GM19467 (cell line): ENCODE measurements around the gene SLC45A2.
"Not testable (repeated sequence)": the region's sequence is repeated elsewhere in the genome, so short reads cannot be mapped to it uniquely, and the experiment has no call there.

ENCODE experiments used
- ATAC-seq: cut with Tn5 transposase; IDR thresholded peaks from one replicate; pipeline ENCODE4 v1.9.1; 2021; ENCODE audit warnings: mild to moderate bottlenecking, moderate library complexity; ENCODE audit not compliant: unreplicated experiment

SLC45A2 gene

GRCh38 chr5:33931136-33931535 is 53.4 kb downstream of the SLC45A2 start:
- no peak for ATAC-seq

DNA sequence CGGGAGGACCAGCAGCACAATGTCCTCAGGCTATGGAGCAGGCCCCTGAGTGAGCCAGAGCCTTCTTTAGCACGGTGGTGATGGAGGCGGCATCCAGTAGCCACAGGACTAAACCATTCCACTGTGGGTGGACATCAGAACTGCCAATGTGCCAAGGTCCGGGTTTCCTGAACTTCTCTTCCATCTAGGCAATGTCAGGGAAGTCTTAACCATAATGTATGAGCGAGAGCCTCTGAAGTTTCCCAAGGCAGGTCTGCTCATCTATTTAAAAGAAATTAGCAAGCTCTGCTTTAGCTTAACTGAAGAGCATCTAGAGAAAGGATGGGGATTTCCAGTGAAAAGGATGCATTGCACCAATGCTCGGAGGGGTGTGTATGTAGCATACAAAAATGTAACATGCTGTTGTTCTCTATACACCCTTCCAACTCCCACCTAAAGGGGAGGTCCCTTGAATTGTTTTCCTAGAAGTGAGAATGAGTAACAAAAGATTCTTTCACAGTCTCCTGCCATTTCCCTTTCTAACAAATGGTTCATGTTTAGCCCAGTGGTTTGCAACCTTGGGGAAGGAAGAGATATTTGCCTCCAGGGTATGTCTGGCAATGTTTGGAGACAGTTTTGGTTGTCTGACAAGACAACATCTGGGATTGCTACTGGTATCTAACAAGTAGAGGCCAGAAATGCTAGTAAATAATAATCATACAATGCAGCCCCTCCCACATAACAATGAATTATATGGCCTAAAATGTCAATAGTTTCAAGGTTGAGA is 54.4 kb downstream of the SLC45A2 start:
- no peak for ATAC-seq

DNA sequence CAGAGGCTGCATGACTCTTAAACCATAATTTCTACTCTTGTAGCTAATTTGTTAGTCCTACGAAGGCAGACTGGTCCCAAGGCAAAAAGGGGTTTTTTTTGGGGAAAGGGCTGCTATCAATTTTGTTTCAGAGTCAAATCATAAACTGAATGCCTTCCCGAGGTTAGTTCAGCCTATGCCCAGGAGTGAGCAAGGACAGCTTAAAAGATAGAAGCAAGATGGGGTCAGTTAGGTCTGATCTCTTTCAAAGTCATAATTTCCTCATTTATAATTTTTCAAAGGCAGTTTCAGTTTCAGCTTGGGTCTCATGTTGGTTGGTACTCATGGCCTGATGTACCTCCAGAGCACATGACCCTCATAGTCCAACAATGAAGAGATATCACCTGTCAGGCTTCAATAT is 56.2 kb downstream of the SLC45A2 start:
- ATAC-seq, result no peak

DNA sequence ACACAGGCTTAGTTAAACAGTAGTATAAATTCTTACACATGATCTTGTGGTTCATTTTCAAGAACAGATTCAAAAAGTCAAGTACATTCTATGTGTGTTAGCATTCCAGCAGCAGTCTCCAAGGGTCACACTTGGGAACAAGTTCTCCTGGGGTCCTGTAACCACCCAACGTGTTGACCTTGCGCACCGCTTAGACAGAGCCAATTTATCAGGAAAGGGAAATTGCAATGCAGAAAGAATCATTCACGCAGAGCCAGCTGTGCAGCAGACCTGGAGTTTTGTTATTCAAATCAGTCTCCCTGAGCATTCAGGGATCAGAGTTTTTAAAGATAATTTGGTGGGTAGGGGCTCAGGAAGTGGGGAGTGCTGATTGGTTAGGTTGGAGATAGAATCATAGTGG is 56.8 kb downstream of the SLC45A2 start:
- no peak for ATAC-seq

DNA sequence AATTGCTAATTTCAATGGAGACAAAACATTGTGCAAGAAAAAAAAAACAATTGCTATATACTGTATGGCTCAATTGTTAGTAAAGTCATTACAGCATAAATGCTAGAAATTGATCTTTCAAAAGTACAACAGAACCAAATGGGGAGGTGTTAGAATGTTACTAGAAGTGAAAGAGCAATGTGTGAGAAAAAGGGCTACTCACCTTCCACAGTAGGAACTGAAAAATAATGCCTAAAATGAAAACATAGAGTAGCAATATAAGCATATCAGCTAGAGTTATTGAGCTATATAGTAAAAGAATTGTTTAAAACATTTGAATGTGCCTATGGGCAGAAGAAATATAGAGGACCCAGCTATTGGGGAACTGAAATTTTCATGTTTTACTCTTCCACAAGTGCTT is 59.2 kb downstream of the SLC45A2 start:
- ATAC-seq, result no peak

DNA sequence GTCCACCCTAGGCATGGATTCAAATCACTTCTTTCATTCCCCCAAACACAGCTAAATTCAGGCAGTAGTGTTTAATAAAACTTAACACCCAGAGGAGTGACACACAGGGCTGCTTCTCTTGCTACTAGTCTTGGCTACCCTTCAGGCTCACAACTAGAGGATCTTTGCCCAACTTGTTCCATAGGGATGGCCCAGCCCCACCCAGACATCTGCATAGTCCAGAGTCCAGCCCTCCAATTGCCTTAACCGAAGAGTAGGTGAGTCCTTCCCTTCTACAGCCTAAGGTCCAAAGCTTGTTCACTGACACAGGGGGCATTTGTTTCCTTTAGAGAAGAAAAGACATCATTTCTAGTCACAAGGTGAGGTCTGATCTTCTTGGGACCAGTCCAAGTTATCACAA is 63.5 kb downstream of the SLC45A2 start:
- no peak for ATAC-seq

DNA sequence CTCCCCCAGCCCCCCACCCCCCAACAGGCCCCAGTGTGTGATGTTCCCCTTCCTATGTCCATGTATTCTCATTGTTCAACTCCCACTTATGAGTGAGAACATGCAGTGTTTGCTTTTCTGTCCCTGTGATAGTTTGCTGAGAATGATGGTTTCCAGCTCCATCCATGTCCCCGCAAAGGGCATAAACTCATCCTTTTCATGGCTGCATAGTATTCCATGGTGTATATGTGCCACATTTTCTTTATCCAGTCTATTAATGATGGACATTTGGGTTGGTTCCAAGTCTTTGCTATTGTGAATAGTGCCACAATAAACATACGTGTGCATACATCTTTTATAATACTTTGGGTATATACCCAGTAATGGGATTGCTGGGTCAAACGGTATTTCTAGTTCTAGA is 69.6 kb downstream of the SLC45A2 start:
- ATAC-seq, result not testable (repeated sequence)

DNA sequence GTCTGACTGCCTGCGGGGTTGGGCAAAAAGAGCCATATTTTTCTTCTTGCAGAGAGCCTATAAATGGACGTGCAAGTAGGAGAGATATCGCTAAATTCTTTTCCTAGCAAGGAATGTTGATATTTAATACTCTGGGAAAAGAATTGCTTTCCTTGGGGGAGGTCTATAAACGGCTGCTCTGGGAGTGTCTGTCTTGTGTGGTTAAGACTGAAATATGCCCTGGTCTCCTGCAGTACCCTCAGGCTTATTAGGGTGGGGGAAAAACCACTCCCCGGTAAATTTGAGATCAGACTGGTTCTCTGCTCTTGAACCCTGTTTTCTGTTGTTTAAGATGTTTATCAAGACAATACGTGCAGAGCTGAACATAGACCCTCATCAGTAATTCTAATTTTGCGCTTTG is 78.2 kb downstream of the SLC45A2 start:
- ATAC-seq, result not testable (repeated sequence)

DNA sequence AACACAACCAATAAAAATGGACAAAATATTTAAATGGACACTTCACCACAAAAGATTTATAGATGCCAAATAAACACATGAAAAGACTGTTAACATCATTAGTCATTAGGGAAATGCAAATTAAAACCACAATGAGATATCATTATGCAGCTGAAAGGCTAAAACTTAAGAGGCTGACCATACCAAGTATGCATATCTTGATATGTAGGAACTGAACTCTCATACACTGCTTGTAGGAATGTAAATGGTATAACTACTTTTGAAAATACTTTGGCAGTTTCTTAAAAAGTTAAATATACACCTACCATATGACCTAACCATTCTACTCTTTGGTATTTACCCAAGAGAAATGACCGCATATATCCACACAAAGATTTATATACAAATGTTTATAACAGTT is 79.1 kb downstream of the SLC45A2 start:
- ATAC-seq, result no peak

DNA sequence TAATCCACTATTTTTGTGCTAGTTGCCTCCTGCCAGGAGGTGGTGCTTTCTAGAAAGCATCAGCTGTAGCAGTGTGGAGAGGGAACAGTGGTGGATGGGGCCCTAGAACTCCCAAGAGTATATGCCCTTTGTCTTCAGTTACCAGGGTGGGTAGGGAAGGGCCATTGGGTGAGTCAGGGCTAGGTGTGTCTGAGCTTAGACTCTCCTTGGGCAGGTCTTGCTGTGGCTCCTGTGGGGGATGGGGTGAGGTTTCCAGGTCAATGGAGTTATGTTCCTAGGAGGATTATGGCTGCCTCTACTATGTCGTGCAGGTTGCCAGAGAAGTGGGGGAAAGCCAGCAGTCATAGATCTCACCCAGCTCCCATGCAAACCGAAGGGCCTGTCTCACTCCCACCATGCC is 81.4 kb downstream of the SLC45A2 start:
- no peak for ATAC-seq

DNA sequence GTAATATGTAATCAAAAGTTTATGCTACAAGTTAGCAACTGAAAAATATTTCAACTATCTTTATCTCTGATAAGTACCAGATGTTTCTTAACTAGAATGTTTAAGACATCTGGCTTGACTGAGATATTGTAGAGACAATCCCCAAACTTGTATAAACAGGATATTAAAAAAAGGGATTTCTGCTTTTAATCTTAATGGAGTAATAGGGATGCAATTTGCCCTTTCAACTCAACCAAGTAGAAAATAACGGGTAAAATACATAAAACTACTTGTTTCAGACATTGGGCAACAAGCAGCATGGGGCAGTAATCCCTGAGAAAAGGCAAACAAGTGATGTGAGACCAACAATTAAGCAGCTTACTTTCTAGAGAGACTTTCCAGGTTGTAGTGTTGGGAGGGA is 83.3 kb downstream of the SLC45A2 start:
- ATAC-seq, result no peak
